Measurements from ENCODE around the gene MAGOH. TPM values are rescaled to one million over a fixed set of nuclear protein-coding genes. Genes with fewer than 3 reads are reported as not detected.

The MAGOH gene
- total and polyA plus RNA-seq, 11 donors = 18.8 to 74.2 (median 24.1) TPM

DNA sequence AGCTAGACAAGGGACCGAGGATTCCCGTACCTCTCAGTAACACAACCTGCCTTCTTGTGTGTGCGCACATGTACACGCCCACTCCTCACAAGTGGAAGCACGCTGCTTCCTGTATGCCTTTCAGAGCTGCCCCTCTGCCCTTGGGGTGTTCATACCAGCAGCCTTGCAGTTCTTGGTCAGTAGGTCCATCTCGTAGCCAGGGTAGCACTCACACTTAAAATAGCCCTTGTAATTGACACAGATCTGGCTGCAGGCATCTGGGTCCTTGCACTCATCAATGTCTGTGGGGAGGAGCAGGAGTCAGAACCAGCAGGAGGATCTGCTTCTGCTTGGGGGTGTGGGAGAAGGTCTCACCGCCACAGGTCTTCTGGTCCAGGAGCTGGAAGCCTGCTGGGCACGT is 32.6 kb upstream of the MAGOH start:
- H3K4me3 ChIP-seq = no peak overlapping the region
- no peak overlapping the region for H3K27ac ChIP-seq
- no peaks in the 10 kb centered on the region for H3K4me1 ChIP-seq
- ATAC-seq = no peak
- no peak for DNase-seq
- 87 to 93% (median 91%) methylated on average over 7 to 8 of the region's 8 CpGs for WGBS, 4 donors
- no peaks in the 10 kb centered on the region for H3K36me3 ChIP-seq
- H3K9me3 ChIP-seq = no peaks in the 10 kb centered on the region
- TF ChIP-seq POLR2A (IDR thresholded peaks at IDR 0.05) (no peak), CTCF (IDR thresholded peaks at IDR 0.05) (no peak)
- intact Hi-C loops (cut with DNase I) = no loop called here
- H3K27me3 ChIP-seq = no peaks in the 10 kb centered on the region

DNA sequence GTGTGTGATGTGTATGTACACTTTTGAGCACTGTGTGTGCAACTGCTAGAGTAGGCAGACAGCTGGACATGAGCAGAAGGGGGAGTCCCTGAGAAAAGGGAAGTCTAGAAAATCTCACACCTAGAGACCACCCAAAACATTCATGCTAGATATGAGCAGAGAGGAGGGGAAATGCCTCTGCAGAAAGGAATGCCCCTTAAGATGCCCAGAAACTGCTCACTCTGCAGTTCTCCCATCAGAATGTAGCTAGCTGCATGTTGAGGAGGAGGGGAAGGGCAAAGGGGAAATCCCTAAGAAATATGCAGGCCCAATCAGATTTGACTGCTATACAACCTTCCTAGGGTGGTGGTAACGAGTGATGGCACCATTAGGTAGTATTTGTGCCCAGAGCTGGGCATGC is 31.8 kb upstream of the MAGOH start:
- no peak for DNase-seq
- intact Hi-C loops (cut with DNase I) = no loop called here

GRCh38 chr1:53267761-53268160 is 29.4 kb upstream of the MAGOH start:
- TF ChIP-seq POLR2A (IDR thresholded peaks at IDR 0.05) (no peak), CTCF (IDR thresholded peaks at IDR 0.05) (no peak)
- no peak overlapping the region for H3K27ac ChIP-seq
- H3K4me1 ChIP-seq = no peaks in the 10 kb centered on the region
- H3K4me3 ChIP-seq = no peak overlapping the region
- DNase-seq (no peak), ATAC-seq (no peak)
- intact Hi-C loops (cut with DNase I) = no loop called here
- no peaks in the 10 kb centered on the region for H3K27me3 ChIP-seq
- no peaks in the 10 kb centered on the region for H3K9me3 ChIP-seq
- H3K36me3 ChIP-seq = peaks cover 0 to 26% (median 0%) of the 10 kb centered on the region in 9 donors

More for the DNA sequence above, 31.8 kb upstream of the MAGOH start:
- Histone ChIP-seq H3K27ac (no peak overlapping the region), H3K27me3 (no peaks in the 10 kb centered on the region), H3K9me3 (no peaks in the 10 kb centered on the region), H3K4me1 (no peaks in the 10 kb centered on the region), H3K36me3 (peaks cover 0 to 3% (median 0%) of the 10 kb centered on the region in 9 donors), H3K4me3 (no peak overlapping the region)
- TF ChIP-seq POLR2A (IDR thresholded peaks at IDR 0.05) (no peak), CTCF (IDR thresholded peaks at IDR 0.05) (no peak)
- no peak for ATAC-seq
- WGBS, 4 donors = 83 to 86% (median 84%) methylated on average over 1 of the region's 1 CpG

DNA sequence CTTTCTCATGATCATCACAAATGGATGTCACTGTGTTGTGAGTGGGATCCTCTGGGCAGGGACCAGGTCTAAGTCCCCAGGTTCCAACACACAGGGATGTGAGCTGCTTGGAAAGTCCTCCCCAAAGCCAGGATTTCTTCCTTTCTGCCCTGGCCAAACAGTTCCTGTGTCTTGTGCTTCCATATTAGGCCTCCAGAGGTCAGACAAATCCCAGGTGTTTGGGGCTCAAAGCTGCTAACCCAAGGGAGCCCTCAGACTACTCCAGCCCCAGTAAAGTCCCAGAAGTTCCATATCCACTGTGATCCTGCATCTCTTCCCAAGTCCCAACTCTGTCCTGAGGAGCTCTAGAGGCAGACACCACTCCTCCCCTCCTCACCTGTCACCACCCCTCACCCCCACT is 27.7 kb upstream of the MAGOH start:
- no peak overlapping the region for H3K4me3 ChIP-seq
- H3K27ac ChIP-seq = no peak overlapping the region
- ATAC-seq (no peak), DNase-seq (no peak)
- H3K36me3 ChIP-seq = peaks cover 0 to 38% (median 0%) of the 10 kb centered on the region in 9 donors
- TF ChIP-seq POLR2A (IDR thresholded peaks at IDR 0.05) (no peak), CTCF (IDR thresholded peaks at IDR 0.05) (peak in 1 of 12 donors; percentile 6)
- H3K9me3 ChIP-seq = no peaks in the 10 kb centered on the region
- no peaks in the 10 kb centered on the region for H3K27me3 ChIP-seq
- no peaks in the 10 kb centered on the region for H3K4me1 ChIP-seq
- intact Hi-C loops (cut with DNase I) = no loop called here
